Body of pancreas (tissue), 4 donors: ENCODE measurements around the gene OR2V1.
"Not testable (repeated sequence)": the region's sequence is repeated elsewhere in the genome, so short reads cannot be mapped to it uniquely, and the experiment has no call there.

Experiments used
- CTCF ChIP-seq, 7 experiments: fragments of 450-650 bp in 4 of 7; fragments of 200-600 bp in 3 of 7; sonication (generic) in 3 of 7; IDR thresholded peaks; one replicate each; pipeline ENCODE4 v1.5.1; 2016 to 2019; ENCODE audit warnings: antibody characterized with exemption in 7 of 7
- POLR2A ChIP-seq, 3 donors: fragments of 450-650 bp; IDR thresholded peaks; one replicate each; pipeline ENCODE4 v1.6.1; 2016; ENCODE audit warnings: antibody characterized with exemption in 3 of 3, mild to moderate bottlenecking in 2 of 3

- not testable (repeated sequence) for TF ChIP-seq CTCF, POLR2A (IDR thresholded peaks at IDR 0.05)
Observed at GRCh38 chr5:181160755-181161533, 30.0 kb upstream of the OR2V1 start.
